GM19372 (cell line): ENCODE results near the gene TSHZ3.

Experiments used
- ATAC-seq: cut with Tn5 transposase; IDR thresholded peaks from one replicate; pipeline ENCODE4 v1.9.1; 2021; ENCODE audit warnings: mild to moderate bottlenecking, low read depth, moderate library complexity; ENCODE audit not compliant: unreplicated experiment

Gene TSHZ3

DNA sequence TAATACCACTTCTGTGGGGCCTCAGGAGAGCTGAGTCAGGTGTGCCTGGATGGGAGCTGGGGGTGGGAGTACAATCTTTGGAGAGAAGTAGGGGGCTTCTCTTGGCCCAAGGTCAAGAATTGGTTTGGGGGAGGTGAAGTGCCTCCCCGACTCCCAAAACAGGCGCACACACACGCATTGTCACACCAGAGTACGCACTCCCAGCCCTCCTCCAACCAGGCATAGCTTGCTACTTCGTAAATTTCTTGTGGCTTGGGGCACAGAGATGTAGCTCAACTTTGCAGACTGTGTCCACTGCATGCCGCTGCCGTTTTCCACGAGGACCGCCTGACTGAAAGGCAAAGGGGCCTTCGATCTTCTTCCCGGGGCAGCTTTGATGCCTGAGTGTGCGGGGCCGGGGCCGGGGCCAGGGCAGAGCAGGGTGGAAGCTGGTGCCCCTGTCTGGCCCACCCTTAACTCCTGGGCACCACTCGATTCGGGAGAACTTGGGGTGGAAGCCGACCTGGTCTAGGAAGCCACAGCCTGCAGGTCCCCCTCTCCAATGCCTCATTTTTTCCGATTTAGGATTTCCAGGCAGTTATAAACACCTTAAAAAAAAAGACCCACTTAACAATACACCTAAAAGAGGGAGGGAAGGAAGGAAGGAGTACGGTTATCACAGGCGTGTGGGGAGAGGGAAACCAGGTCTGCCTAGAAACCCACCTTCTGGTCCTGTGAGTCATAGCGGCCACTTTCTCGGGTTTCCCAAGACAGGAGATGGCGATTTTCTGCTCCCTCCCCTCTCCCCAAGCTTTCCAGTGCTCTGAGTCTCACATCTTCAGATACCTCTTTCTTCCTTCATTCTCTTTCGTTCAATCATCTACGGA, 5.8 kb upstream of the TSHZ3 start:
- no peak for ATAC-seq

DNA sequence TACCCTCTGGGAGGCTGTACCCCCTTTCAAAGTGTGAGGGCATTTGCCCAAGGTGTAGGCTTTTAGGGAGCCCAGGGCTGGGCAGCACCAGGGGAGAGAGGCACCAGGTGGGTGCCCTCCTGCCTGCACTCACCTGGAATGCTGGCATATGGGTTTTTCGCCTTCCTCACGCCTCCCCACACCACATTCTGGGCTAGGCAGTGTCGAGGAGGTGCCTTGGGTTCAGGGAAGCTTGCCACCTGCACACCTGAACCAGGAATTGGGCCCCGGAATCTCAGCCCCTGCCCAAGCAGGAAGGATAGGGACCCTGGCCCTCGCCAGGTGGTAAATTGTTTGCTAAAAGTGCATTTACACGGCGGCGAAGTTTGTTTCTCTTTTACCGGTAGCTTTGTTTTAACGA, 5.1 kb upstream of the TSHZ3 start:
- ATAC-seq, result no peak

DNA sequence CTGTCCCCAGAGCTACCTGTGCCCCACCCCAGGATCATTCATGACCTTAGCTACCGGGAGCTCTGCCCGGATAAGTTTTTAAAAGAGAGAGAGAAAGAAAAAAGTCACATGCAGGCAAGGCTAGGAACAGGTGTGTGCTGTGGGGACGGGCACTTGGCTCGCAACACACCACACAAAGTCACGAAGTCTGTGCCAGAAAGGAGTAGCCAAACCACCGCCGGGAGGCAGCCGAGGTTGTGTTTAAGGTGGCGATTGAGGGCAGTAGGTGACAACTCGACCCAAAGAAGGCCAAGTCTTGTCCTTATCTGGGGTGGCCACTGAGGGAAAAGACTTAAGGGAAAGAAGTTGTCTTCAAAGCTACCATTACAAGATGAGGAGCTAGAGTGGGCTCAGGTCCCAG, 4.6 kb upstream of the TSHZ3 start:
- no peak for ATAC-seq

DNA sequence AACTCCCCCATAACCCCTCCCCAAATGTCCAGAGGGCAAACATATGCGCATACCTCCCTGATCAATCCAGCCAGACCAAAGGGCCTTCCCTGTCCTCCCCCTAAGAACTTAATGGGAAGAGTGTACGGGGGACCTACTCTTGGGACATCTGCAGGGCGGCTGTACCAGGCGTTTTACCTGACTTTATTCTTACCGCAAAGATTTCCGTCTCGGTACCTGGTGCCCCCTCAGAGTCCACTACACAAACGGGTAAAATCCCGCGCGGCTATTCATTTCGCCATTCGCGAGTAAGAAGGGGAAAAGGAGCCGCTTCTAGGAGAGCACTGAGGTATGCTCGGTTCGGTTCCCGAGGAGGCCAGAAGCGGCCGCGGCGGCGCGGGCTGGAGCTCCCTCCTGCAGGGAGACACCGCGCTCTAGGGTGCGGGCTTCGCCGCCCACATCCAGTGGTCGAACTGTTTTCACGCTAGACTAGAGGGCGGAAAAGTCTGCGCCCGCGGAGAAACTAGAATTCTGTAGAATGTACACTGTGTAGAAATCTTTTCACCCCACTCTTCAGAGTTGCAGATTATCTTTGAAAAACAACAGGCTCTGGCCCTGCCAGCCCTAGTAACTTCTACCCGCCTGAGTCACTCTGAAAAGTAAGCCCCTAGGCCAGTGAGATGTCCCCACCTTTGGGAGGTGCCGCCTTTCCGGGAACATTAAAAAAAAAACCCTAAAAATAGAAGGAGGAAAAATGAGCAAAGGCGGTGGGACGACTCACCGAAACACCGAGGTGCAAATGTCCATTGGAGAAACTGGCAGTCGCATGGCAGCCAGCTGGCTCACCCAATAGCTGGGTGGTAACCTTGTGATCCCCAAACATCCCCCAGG, 3.8 kb upstream of the TSHZ3 start:
- no peak for ATAC-seq

DNA sequence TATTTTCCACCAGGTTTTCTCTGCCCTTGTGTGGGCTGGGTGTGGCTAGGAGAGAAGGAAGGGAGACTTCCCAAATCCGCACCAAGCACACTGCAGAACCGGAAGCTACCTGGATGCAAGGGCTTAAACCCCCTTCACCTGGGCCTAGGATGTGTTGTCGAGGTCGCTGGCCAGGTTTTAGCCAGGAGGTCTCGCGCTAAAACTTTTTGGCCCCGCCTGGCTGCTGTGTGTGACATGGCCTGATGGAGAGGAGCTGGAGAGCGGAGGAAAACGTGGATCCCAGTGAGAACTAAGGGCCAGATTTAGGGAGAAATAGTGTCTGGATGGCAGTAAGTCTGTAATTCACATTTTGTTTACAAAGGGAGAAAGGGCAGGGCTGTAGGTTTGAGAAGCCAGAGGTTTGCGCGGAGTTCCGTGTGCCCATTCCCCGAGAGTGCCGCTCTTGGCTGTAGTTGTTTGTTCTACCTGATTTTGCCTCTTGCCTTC, 3.1 kb upstream of the TSHZ3 start:
- ATAC-seq, result no peak

DNA sequence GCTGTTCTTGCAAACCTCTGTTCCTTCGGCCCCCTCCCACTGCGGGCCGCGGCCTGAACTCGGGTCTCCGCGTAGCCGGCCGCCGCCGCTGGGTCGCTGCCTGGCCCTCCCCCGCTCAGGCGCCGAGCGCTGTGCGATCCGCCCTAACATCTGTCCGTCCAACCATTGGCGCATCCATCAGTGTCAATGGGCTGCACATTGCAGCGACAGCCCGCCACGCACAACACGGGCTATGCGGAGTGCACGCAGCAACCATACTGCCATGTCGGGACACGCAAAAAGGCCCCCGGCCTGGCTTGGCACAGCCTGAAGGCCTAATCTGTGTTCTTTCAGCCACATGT, 2.6 kb upstream of the TSHZ3 start:
- no peak for ATAC-seq

DNA sequence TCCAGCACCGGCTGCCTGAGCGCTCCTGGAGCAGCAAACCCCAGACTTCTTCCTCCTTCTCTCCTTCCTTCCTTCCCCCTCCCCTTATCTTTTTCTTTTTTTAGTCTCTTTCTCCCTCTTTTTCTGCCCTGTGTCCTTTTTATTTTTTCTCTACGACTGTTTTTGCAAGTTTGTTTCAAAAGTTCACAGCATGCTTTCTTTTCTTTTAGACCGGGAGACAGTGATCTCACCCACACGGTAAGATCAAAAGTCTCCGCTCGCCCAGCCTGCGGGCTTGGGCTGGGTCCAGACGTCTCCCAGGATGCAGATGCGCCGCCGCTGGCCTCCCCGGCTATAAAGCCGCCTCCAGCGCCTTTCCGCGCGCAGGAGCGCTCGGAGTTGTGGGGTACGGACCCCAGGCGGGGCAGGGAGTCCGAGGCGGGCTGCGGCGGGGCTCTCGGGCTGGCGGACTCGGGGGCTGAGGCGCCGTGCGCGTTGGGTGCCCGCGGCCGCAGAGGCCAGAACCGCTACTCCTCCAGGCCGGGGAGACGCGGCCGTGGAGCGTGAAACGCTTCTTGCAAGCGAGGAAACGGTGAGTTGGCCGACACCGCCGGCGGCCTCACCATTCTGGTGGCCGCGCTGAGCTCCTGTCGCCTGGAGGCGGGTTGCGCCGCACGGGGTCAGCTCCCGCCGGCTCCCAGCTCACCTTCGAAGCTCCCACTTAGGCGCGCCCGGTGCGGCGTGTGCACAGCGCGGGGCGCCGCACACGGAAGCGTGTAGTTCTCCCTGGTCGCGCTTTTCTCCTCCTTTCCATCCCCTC, 2.0 kb upstream of the TSHZ3 start:
- no peak for ATAC-seq

DNA sequence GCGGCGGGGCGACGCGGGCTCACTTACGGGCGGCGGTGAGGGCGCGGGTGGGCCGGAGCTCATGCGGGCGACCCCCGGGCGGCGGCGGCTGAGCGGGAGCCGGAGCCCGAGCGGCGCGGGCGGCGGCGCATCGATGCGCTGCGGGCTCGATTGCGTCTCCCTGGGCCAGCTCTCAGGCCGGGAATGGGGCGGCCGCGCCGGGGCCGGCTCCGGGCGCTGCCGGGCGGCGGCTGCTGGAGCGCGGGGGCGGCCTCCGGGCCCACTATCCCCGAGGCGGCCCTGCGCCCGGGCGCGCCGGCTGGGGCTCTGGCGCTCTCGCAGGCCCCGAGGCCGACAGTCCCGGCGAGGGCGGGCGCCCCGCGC, 1.4 kb upstream of the TSHZ3 start:
- no peak for ATAC-seq

DNA sequence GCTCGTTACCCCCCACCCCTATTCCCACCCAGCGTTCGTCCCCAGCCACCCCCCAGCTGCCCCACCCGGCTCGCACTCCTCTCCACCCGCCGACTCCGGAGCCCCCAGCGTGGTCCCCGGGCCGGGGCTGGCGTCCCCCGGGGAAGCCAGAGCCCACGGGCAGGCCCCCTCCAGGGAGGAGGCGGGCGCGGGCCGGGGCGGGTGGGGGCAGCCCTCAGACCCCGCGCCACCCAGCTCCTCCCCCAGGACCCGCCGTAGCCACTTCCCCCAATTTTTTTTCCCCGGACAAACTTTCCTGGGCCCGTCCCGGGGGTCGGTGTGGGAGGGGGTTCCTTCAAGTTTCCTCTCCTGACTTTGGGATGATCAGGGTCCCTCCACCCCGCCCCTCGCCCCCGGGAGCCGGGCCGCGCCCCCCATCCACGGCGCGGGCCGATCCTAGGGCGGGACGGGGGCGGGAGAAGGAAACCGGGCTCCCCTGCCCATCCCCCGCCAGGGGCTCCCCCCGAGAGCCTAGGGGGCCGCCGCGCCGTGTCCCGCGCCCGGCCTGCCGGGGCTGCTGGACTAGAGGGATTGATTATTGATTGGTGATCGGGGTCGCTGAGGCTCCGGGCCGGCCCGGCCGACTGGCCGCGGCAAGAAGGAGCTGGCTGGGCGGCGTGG, 927 bp upstream of the TSHZ3 start:
- no peak for ATAC-seq

DNA sequence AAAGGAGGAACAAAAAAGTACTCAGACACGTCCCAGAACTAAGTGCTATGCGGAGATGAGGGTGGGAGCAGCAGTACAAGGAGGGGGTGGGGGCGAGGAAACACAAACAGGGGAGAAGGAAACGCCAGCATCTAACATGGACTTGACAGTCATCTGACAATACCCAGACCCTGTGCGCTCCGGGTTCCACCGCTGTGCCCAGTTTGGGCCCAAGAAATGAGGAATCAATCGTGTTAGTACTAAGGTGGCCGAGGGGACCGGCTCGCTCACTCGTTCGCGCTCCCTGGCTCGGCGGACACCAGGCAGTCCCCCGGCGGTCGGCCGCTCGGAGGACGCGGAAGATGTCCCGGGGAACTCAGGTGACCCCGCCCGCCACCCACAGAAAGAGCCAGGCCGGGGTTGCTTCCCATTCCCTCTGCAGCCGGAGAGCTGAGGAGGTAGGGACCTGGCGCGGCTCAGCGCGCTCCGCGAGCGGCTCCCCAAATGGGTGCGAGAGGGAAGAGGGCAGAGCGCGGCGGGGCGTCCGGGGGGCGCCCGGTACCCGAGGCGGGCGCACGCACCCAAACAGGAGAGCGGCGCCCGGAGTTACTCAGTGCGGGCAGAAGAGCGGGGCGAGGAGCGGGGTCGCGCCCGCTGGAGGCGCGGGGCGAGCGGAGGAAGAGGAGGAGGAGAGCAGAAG, 616 bp downstream of the TSHZ3 start:
- no peak for ATAC-seq

DNA sequence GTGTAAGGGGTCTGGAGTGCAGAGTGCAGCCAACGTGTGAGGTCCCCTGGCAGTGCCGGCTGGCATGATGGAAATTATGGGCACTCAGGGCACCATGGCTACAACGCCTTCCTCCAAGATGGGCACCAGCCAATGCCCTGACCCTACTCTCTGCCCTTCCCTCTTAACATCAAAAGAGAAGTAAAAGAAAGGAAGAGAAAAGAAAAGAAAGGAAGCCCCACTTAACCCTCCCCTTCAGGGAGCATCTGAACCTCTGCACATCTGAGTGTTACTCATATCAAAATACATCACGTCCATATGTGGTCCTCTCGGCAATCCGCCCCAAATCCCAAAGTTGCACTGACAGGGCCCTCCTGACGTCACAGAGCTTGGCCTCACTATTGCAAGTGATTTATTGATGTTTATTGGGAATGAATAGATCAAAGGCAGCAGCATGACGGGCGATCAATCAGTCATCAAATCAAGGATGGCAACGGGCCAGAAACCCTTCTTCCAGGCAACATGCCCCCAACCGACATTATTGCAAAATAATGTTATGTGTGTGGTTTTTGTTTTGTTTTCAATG, 1.3 kb downstream of the TSHZ3 start:
- ATAC-seq, result no peak

DNA sequence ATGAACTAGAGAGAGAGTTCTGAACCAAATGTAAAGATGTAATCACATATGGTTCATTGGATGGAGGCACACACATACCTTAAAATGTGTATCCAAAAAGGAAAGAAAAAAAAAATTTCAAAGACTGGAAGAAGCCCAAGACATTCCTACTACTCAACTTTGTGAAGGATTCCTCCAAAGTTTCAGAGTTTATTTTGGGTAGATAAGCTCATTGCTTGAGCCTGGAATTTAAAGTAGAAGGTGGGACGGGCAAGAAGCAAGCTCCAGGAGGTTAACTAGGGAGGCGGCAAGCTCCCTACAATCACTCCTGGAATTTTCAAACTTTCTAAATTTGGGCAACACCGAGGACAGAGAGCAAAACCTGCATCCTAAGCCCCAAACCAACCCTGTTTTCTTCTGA, 1.9 kb downstream of the TSHZ3 start:
- no peak for ATAC-seq

DNA sequence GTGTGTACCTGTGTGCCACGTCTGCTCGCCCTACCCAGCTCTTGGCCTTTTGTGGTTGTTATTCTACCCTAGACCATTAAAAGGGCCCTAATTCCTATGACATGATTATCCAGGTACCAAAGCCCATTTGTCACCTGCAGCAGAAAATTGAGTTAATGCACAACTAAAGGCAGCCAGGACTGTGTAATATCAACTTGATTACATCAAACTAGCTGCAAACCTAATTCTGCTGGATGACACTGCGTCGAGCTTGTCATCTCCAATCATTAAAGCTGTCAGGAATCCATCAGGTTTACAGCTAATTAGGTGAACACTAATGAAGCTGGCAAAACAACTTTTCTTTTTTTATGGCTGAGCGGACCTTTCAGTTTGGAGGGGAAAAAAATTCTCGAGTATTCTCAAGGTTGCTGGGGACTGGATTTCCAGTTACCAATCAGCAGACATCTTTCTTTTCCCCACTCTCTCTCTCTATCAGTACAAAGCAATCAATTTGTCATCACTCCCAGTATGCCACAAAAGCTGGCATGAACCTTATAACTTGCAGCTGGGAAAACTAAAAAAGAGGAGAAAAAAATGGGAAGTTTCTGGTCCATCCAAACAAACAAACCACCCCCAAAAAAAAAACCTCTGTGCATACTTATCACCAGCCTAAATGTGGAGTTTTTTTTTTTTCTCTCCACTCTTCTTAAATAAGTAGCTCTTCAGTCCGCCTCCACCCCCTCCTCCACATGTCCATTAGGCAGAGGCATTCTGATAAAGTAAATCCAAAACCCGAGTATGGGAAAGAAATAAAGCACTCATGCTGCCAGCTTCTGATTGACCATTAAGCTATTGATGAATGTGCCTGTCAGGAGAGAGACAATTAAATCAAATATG, 2.8 kb downstream of the TSHZ3 start:
- no peak for ATAC-seq

DNA sequence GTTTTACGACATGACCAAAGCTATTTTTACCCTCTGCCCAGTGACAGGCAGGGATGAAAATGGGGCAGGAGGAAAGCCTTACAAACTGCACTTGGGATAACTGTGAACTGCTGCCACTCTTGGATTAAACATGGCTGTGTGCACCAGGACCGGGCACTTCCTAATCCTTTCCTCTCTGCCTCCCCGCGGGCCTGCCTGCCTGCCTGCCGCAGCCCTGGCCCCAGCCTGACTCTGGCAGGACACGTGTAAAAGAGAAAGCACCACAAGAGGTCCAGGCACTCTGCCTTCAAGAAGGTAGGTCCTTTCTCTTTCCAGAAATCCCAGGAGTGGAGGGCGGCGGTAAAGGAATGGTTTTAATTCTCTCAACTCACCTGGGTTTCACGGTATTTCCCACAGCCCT, 4.8 kb downstream of the TSHZ3 start:
- no peak for ATAC-seq

DNA sequence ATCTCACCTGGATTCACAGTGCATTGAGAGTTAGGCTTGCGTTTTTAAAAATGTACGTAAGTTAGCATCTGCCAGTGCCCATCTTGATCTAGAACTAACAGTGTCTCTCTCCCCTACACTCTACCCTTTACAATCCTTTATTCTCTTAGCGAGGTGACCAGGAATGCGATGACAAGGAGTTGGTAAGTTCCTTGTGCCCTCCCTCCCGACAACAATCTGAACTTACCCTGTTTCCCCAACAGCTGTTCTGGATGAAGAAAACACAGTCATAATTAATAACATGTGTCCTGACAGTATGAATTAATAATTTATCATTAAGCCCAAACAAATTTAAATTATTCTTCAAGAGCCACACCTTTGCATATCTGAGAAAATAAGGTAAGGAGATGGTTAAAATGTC, 6.3 kb downstream of the TSHZ3 start:
- ATAC-seq, result no peak

DNA sequence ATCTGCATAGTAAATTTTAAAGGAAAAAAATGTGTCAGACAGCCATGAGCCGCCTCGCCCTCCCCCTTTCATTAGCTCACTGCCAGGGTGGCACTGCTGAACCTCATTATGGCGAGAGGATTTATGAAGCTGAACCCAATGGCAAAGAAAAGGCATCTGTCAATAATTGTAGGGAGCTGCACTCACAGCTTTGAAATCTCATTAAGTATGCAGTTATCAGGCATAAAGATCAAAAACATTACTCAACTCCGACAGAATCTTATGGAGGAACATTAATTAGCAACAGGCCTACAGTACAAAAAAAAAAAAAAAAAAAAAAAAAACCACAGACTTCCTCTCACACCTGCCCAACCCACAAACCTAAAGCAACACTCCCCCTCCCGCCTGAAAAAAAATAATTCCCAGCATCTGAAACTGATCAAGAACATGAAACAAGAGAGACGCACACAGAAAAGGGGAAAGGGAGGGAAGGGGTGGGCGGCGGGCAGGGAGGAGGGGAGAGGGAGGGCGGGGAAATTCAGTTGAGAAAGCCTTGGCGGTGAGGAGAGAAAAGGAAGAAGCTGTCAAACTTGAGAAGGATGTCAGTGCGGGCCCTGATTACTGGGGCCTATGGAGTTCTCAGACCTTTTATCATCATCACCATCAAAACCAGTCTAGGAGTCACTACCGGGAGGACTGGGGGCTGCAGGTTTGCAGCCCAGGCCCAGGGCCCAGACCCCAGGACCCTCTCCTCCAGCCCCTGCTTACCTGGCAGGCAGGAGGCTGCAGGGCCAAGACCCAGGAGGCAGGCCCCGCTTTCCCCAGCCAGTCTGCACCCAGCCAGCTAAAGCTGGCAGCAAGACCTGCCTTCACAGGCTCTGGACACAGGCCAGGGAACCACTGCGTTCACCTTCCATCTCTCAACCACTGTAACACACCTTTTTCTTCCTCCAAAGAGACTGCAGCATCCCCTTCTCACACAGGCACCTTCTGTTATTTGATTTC, 8.9 kb downstream of the TSHZ3 start:
- ATAC-seq, result no peak

DNA sequence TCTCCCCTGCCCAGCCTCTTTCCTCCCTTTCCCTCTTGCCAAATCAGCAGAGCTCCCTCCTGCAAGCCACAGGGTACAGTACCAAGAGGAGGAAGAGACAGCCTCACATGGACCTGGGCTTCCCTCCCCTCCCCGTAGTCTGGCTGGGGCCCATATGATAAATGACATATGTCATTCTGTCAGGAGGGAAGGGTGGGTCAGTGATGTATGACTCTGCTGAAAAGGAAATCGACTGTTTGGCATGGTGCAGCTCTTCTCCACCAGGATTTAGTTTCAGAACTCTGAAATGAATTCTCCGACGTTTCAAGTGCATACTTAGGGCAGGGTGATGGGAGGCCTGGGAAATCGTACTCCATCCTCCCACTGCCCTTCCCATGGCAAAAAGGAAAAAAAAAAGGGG, 9.8 kb downstream of the TSHZ3 start:
- no peak for ATAC-seq
